ENCODE data around the gene RHOXF1. TPM values are rescaled to one million over a fixed set of nuclear protein-coding genes. Genes with fewer than 3 reads are reported as not detected.
"Not testable (repeated sequence)": the region's sequence is repeated elsewhere in the genome, so short reads cannot be mapped to it uniquely, and the experiment has no call there.

Gene RHOXF1
- polyA plus RNA-seq, 1 experiment, result not detected

DNA sequence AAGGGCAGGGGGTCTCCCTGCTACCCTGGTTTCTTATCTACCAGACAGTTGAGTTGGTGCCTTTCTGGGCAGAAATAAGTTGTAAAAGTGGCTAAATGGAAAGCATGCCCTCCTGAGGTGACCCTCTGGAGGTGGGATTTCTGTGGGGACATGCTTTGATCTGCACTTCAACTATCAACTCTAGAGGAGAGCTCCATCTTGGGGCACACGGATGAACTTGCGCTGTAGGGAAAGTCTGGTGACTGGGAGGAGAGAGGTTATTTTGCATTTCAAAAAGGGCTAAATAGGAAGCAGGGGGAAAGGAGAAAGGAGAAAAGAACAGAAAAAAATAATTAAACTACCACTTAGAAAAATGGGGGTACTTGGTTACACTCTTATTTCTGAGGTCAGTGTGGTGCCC is 25.5 kb downstream of the RHOXF1 start:
- CTCF ChIA-PET, result interaction anchor here (0.6 kb wide), 1 partner anchor 161 kb away, joined by 4 read pairs; no protein-coding TSS in a partner anchor
- Histone ChIP-seq H3K27me3 (ENCODE audit: control insufficient read depth, insufficient read depth, low read length) (no peaks in the 10 kb centered on the region), H3K4me3 (ENCODE audit: low read depth, low read length) (no peak overlapping the region), H3K9me3 (ENCODE audit: control insufficient read depth, insufficient read depth, low read length) (no peaks in the 10 kb centered on the region), H3K27ac (ENCODE audit: low read depth, low read length) (no peak overlapping the region)
- POLR2A ChIA-PET, result no interaction called here
- TF ChIP-seq, protein P1, sequence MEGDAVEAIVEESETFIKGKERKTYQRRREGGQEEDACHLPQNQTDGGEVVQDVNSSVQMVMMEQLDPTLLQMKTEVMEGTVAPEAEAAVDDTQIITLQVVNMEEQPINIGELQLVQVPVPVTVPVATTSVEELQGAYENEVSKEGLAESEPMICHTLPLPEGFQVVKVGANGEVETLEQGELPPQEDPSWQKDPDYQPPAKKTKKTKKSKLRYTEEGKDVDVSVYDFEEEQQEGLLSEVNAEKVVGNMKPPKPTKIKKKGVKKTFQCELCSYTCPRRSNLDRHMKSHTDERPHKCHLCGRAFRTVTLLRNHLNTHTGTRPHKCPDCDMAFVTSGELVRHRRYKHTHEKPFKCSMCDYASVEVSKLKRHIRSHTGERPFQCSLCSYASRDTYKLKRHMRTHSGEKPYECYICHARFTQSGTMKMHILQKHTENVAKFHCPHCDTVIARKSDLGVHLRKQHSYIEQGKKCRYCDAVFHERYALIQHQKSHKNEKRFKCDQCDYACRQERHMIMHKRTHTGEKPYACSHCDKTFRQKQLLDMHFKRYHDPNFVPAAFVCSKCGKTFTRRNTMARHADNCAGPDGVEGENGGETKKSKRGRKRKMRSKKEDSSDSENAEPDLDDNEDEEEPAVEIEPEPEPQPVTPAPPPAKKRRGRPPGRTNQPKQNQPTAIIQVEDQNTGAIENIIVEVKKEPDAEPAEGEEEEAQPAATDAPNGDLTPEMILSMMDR (IDR thresholded peaks at IDR 0.05; ENCODE audit: low read depth, low read length), result no peak
- DNase-seq (ENCODE audit: low read depth, low spot score), result no peak

DNA sequence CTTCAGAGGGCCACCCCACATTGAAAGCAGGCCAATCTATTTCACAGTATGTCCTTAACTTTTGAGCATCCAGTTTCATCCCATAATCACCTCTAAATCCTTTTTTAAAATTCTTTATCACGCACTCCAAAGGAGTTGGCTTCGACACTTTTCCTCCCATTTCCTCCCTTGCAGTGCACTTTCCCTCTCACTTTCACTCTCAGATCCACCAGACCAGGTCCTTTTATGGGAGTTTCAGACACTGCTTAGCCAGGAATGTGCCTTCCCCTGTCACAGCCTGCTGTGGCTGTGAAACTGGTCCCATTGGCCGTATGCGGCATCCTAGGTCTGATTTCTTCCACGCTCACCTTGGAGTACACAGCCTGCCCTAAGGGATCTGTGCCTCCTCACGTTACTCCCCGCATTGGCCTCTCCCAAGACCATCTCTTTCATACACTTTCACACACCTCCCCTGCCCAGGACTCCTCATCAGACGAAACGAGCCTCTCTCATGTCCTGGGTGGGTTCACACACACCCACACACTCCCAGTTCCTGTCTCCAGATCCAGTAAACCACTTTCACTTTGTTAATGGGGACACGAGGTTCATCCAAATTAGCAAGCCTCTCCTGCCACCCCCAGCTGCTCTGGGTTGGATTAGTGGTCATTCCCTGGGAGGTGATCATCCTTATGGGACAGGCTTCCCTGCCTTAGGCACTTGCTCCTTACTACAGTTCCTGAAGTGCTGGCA is 28.3 kb downstream of the RHOXF1 start:
- POLR2A ChIA-PET, result no interaction called here
- no peak overlapping the region for H3K4me3 ChIP-seq (ENCODE audit: low read depth, low read length)
- TF ChIP-seq, protein P1 (IDR thresholded peaks at IDR 0.05; ENCODE audit: low read depth, low read length), result no peak
- H3K9me3 ChIP-seq (ENCODE audit: control insufficient read depth, insufficient read depth, low read length), result no peaks in the 10 kb centered on the region
- no peak overlapping the region for H3K27ac ChIP-seq (ENCODE audit: low read depth, low read length)
- no peak for DNase-seq (ENCODE audit: low read depth, low spot score)
- CTCF ChIA-PET, result no interaction called here
- no peaks in the 10 kb centered on the region for H3K27me3 ChIP-seq (ENCODE audit: control insufficient read depth, insufficient read depth, low read length)

DNA sequence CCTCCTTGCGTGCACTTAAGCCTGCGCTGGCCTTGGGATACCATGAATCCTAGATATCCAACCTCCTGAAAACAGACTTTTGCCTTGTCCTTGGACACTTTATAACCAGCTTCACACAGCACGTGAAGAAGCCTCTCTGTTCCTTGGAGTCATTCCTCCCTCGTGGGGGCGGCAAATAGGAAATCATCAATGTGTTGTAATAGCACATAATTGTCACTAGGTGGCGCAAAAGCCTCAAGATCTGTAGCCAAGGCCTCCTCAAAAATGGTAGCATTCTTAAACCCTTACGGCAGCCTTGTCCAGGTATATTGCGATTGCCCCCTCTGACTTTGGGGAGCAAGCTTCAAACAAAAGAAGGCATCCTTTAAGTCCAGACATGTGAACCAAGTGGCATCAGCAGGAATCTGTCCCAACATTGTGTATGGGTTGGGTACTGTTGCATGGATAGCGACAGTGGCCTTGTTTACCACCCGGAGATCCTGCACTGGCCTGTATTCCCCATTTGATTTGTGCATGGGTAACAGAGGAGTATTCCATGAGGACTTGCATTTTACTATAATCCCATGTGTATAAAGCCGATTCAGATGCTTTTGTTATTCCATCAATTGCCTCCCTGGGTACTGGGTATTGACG is 30.0 kb downstream of the RHOXF1 start:
- POLR2A ChIA-PET; H3K27ac ChIP-seq (ENCODE audit: low read depth, low read length); H3K27me3 ChIP-seq (ENCODE audit: control insufficient read depth, insufficient read depth, low read length); CTCF ChIA-PET; H3K4me3 ChIP-seq (ENCODE audit: low read depth, low read length); DNase-seq (ENCODE audit: low read depth, low spot score); H3K9me3 ChIP-seq (ENCODE audit: control insufficient read depth, insufficient read depth, low read length): not testable (repeated sequence)

DNA sequence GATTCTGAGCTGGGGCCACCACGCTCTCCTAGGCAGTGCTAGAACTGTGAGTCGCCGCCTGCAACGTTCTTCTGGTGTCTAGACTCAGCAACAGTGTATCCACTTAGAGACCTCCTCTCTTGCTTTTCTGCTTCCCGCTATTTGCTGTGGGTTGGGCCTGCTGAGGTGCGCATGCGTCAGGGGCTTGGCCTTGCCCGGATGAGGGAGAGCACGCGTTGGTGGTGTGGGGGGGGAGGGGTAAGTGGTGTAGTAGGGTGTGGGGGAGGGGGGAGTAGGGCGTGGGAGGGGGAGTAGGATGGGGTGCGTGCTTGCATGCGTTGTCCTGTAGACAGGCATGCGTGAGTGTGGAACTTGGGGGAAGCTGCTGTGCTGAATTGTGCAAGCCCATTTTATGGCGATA is 38.1 kb downstream of the RHOXF1 start, which contains the start of gene RHOXF2B:
RHOXF2B (minus strand) TSS at position 101 of the 400 bp plus-strand sequence. CDS start 138 bp downstream, outside the sequence.
- DNase-seq (ENCODE audit: low read depth, low spot score); H3K27me3 ChIP-seq (ENCODE audit: control insufficient read depth, insufficient read depth, low read length); POLR2A ChIA-PET; H3K4me3 ChIP-seq (ENCODE audit: low read depth, low read length); CTCF ChIA-PET; H3K9me3 ChIP-seq (ENCODE audit: control insufficient read depth, insufficient read depth, low read length); H3K27ac ChIP-seq (ENCODE audit: low read depth, low read length): not testable (repeated sequence)

DNA sequence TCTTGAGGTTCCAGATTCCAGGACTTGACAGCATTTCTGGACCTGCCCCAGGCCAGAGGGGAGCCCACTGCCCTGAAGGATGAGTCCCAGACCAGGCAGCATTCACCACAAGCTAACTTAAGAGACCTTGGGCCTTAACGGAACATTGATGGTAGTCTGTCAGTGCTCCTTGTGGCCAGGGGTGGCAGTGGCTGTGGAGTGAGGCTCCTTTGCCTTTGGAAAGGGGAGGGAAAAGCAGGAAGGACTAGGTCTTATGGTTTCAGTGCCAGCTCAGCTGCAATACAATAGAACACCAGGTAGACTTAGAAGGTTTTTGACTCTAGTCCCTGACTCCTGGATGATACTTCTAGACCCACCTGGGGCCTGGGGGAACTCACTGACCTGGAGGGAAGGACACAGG is 49.5 kb downstream of the RHOXF1 start:
- DNase-seq (ENCODE audit: low read depth, low spot score); CTCF ChIA-PET; POLR2A ChIA-PET; H3K27me3 ChIP-seq (ENCODE audit: control insufficient read depth, insufficient read depth, low read length); H3K4me3 ChIP-seq (ENCODE audit: low read depth, low read length); H3K27ac ChIP-seq (ENCODE audit: low read depth, low read length); H3K9me3 ChIP-seq (ENCODE audit: control insufficient read depth, insufficient read depth, low read length): not testable (repeated sequence)

Other genes starting within 250 kb of the RHOXF1 start
- gene RNF113A, start 244.2 kb downstream of the RHOXF1 start, polyA plus RNA-seq (2011; rRNA removed), result 11.3 and 11.7 TPM in 2 replicates
- 160 and 215 TPM in 2 replicates for gene NDUFA1, start 244.1 kb downstream of the RHOXF1 start, polyA plus RNA-seq (2011; rRNA removed)
- not detected in 2 replicates for gene AKAP14, start 220.0 kb downstream of the RHOXF1 start, polyA plus RNA-seq (2011; rRNA removed)
- gene NKAP, start 172.2 kb downstream of the RHOXF1 start, polyA plus RNA-seq (2011; rRNA removed), result 3.8 and 5.0 TPM in 2 replicates
- not detected in 2 replicates for gene RHOXF2B, start 38.2 kb downstream of the RHOXF1 start, polyA plus RNA-seq (2011; rRNA removed)
- gene RHOXF2, start 42.7 kb upstream of the RHOXF1 start, polyA plus RNA-seq (2011; rRNA removed), result not detected in 2 replicates
- gene ZBTB33, start 134.9 kb upstream of the RHOXF1 start, polyA plus RNA-seq (2011; rRNA removed), result 8.9 and 9.0 TPM in 2 replicates
- gene TMEM255A, start 195.5 kb upstream of the RHOXF1 start, polyA plus RNA-seq (2011; rRNA removed), result 0.04 and 0.05 TPM in 2 replicates
- gene ATP1B4, start 246.2 kb upstream of the RHOXF1 start, polyA plus RNA-seq (2011; rRNA removed), result not detected in 2 replicates